ENCODE measurements around the gene MCRIP2. TPM values are rescaled to one million over a fixed set of nuclear protein-coding genes. Genes with fewer than 3 reads are reported as not detected.

MCRIP2 gene
- total and polyA plus RNA-seq, 12 donors = 7.1 to 253 (median 150) TPM

DNA sequence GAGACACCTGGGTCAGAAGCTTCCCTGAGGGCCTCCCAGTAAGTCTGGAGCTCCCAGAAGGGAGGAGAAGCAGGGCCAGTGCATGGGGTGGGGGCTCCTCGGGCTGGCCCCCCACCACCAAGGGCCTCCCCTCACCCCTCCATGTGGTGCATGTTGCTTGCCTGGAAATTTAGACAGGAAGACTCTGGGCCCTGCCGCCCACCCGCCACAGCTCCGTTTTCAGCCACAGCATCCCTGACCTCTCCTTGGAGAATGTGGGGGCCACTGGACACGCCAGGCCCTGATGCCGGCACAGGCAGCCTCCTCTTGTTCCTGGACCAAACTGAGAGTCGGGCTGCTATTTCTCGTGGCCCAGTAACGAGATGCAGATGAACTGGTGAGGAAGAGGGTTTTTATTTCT, 2.8 kb upstream of the MCRIP2 start:
- intact Hi-C loops (cut with DNase I) = no loop called here
- no peaks in the 10 kb centered on the region for H3K36me3 ChIP-seq (replicated peaks in 1 of 2)
- peak overlapping the region; percentile 42 to 98 (median 89) for H3K27ac ChIP-seq
- no peaks in the 10 kb centered on the region for H3K9me3 ChIP-seq (replicated peaks in 1 of 3)
- peak in 3 of 7 donors; percentile 9 to 36 (median 26) for DNase-seq
- no peak overlapping the region for H3K4me3 ChIP-seq
- 44 to 58% (median 49%) methylated on average over 3 to 9 of the region's 9 CpGs for WGBS, 4 donors
- no peaks in the 10 kb centered on the region for H3K27me3 ChIP-seq
- H3K4me1 ChIP-seq (replicated peaks in 1 of 2) = peaks cover 44 to 45% of the 10 kb centered on the region in 2 donors
- TF ChIP-seq POLR2A (IDR thresholded peaks at IDR 0.05) = no peak
- no peak for TF ChIP-seq CTCF (IDR thresholded peaks at IDR 0.05)

DNA sequence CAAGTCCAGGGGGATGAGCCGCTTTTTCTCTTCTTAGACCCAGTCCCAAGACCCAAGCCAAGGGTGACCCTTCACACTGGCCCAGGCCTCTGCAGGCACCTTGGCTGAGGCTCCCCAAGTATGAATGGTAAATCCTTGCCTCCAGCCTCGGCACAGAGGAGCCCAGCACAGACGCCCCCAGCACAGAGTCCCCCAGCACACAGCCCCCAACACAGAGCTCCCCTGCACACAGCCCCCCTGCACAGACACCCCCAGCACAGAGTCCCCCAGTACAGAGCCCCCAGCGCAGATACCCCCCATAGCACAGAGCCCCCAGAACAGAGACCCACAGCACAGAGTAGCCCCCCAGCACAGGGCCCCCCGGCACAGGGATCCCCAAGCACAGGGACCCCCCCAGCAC, 1.0 kb upstream of the MCRIP2 start:
- 17 to 76% (median 62%) methylated on average over 1 to 5 of the region's 5 CpGs for WGBS, 4 donors
- Histone ChIP-seq H3K36me3 (replicated peaks in 1 of 2) (no peaks in the 10 kb centered on the region), H3K9me3 (replicated peaks in 1 of 3) (no peaks in the 10 kb centered on the region), H3K4me3 (peak overlapping the region in 1 of 4 donors; percentile 97), H3K27ac (peak overlapping the region; percentile 85 to 100 (median 91)), H3K4me1 (replicated peaks in 1 of 2) (peaks cover 52 to 56% of the 10 kb centered on the region in 2 donors), H3K27me3 (no peaks in the 10 kb centered on the region)
- intact Hi-C loops (cut with DNase I) = no loop called here
- peak in 1 of 7 donors; percentile 21 for DNase-seq
- no peak for TF ChIP-seq POLR2A (IDR thresholded peaks at IDR 0.05)

GRCh38 chr16:642189-643049, 791 bp downstream of the MCRIP2 start:
- Histone ChIP-seq H3K9me3 (replicated peaks in 1 of 3) (no peaks in the 10 kb centered on the region), H3K4me3 (peak overlapping the region; percentile 40 to 97 (median 46)), H3K27ac (peak overlapping the region; percentile 85 to 100 (median 93)), H3K4me1 (replicated peaks in 1 of 2) (peaks cover 67 to 70% of the 10 kb centered on the region in 2 donors), H3K36me3 (replicated peaks in 1 of 2) (no peaks in the 10 kb centered on the region), H3K27me3 (no peaks in the 10 kb centered on the region)
- TF ChIP-seq CTCF (IDR thresholded peaks at IDR 0.05) = no peak
- no peak for TF ChIP-seq POLR2A (IDR thresholded peaks at IDR 0.05)
- intact Hi-C loops (cut with DNase I) = no loop called here
- WGBS, 4 donors = 3 to 11% (median 4%) methylated on average over 13 to 72 of the region's 72 CpGs
- DNase-seq = peak; percentile 79 to 86 (median 84)

DNA sequence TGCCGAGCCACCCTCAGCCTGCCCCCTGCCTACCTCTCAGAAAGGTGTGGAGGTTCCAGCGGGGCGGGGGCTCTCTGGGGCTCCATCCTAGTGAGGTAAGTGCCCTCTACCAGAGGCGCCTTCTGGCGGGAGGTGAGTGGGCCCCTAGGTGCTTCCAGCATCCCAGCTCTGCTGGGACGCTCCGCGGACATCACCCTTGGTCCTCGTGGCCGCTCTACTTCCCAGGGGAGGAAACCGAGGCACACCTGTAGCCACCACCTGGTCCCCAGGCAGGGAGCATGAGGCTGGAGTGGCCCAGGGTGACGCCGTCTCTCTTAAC, 1.4 kb downstream of the MCRIP2 start:
- no peak for TF ChIP-seq CTCF (IDR thresholded peaks at IDR 0.05)
- no peak for TF ChIP-seq POLR2A (IDR thresholded peaks at IDR 0.05)
- peak overlapping the region in 2 of 4 donors; percentile 43 to 97 for H3K4me3 ChIP-seq
- 61 to 69% (median 65%) methylated on average over 3 to 13 of the region's 13 CpGs for WGBS, 4 donors
- H3K27ac ChIP-seq = peak overlapping the region; percentile 85 to 100 (median 93)
- no peaks in the 10 kb centered on the region for H3K9me3 ChIP-seq (replicated peaks in 1 of 3)
- intact Hi-C loops (cut with DNase I) = no loop called here
- H3K4me1 ChIP-seq (replicated peaks in 1 of 2) = peaks cover 67 to 70% of the 10 kb centered on the region in 2 donors
- no peak for DNase-seq
- H3K27me3 ChIP-seq = no peaks in the 10 kb centered on the region
- no peaks in the 10 kb centered on the region for H3K36me3 ChIP-seq (replicated peaks in 1 of 2)

All from adrenal gland (tissue), 12 donors.